Globus pallidus (tissue), 1 donor: ENCODE results near the gene ARHGEF3.
"Not testable (repeated sequence)": the region's sequence is repeated elsewhere in the genome, so short reads cannot be mapped to it uniquely, and the experiment has no call there.

ENCODE experiments used
- DNase-seq: peaks from one replicate; pipeline ENCODE4 v3.0.0-alpha.2; 2015; ENCODE audit warnings: low spot score

ARHGEF3 gene

DNA sequence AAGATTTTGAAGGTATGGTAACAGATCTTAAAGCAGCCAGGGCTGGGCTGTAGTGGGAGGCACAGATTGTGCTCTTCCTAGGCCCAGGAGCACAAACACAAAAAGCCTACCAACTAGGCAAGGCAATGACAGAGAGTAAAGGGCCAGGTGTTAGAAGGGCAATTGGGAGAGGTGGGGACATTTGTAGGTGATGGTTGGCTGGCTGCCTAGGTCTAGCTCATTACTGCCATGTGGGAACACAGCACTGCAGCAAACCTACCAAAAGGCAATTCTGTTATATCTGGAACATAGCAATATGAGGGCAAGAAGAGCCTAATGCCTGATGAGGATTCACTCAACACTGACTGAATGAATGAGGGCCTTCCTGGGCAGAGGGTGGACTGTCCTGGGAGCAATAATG is 30.4 kb downstream of the ARHGEF3 start:
- no peak for DNase-seq

DNA sequence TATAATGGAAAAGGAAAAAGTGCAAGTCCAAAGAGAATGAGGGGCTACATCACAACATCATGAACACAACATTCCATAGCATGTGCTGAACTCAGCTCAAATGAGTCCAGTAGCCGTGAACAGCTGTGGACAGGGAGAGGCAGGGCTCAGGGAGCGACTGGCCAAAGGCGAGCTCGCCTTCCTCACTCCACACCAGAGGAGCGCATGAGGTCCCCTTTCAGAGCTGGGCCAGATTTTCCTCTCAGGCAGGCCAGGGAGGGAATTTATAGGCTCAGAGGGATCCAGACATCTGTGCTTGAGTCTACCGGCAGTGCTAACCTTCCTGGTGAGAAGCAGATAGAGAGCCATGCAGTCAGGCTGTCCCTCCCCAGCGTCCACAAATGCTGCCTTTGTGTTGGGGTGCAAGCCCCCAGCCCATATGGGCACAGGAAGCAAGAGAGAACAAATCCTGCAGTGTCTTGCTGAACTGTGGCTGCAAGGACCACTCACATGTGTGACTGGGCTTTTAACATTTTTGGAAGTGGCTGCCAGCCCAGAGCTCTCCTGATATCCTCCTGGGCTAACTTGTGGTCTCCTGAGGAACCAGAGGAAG is 32.5 kb downstream of the ARHGEF3 start:
- peak; percentile 25 for DNase-seq

DNA sequence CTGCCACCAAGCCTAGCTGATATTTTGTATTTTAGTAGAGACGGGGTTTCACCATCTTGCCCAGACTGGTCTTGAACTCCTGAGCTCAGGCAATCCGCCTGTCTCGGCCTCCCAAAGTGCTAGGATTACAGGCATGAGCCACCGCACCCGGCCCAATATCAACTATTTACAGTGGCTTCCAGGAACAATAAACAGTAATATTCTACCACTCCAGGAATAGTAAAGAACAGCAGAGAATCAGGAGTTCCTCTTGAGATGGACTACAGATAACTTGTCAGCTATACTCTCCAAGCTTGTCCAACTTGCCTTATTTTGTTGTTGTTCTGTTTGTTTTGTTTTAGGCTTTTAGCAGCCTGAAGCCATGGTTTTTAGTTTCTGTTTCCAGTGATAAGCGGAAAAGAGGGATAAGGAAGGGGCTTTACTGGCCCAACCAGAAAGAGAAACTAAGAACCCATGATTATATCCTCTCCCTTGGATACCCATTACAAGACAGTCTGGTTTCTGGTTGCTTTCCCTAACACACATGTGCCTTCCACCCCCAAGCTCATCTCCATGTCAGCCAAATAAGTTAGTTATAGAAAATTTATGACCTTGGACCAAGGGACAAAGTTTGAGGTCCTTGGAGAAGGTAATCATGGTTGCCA is 36.7 kb downstream of the ARHGEF3 start:
- DNase-seq = no peak

DNA sequence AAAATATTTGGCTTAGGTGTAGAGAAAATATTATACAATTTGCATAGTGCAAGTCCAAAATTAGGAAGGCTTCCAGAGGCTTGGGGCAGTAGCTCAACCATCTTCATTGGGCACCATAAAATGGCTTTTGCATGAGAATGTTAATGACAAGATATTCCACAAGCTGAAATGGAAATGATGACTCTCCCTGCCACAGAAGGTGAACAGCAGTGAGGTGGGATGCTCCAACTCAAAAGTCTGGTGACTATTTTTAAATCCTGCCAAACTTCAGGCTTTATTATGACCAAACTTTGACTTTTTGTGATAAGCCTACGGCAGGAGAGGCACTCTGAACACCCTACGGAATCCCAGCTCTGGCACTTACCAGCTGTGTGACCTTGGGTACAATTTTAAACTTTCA is 37.6 kb downstream of the ARHGEF3 start:
- no peak for DNase-seq

DNA sequence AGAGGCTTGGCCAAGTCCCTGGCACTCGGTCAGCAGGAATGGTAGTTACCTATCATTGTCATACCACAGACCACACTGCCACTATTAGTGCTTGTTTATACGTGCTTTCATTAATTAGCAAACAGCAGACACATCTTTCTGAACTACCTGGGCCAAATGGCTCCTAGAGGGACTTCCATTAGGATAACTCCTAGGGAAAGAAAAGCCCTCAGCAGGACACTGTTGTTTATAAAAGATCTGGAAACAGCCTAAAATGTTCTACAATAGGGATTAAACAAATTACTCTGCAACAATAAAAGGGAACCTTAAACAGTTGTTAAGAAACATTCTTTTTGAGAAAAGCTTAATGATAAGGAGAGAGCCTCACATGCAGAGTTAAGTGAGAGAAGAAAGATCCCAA is 38.5 kb downstream of the ARHGEF3 start:
- no peak for DNase-seq

DNA sequence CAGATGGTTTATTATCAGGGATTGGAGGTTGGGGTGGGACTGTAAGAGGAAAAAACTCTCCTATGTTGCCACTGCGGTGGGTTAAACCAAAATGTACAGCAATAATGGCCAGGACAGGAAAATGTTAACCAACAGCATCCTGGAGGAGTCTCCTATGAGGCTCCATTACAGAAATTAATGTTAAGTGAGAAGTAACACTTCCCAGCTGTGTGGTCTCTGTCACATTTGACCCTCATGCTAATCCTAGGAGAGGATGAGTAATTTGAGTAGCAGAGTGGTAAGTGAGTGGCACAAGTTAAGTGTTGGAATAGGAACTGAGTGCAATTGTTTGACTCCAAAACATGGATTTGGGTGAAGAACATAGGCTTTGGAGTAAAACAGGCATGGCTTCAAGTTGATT is 39.0 kb downstream of the ARHGEF3 start:
- no peak for DNase-seq

DNA sequence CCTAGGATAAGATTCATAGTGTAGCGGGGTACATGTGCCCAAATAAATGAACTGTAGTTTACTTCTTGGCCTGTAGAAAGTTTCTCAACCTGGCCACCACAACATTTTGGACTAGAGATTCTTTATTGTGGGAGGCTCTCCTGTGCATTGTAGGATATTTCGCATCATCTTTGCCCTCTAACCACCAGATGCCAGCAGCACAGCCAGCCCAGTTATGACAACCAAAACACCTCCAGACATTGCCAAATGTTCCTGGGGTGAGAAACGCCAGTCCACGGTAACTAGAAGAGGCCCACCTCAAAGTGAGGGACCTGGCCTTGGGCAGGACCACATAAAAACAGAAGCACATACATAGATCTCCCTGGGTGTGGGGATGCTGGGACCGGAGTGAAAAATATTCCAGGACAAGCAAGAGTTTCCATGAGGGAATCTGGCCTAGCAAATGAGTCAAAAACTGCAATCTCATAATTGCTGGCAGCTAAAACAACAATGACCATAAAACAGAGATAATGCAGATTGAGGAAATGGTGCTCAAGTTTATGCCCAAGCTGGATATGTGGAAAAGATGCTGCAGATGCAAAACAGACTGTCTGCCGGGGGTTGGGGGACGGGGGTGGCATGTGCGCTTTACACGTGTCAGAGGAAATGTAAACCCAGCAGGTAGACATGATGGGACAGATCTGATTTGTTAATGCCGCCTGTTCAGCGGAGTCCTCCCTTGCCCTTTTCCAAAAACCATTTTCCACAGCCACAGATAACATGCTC is 39.7 kb downstream of the ARHGEF3 start:
- no peak for DNase-seq

DNA sequence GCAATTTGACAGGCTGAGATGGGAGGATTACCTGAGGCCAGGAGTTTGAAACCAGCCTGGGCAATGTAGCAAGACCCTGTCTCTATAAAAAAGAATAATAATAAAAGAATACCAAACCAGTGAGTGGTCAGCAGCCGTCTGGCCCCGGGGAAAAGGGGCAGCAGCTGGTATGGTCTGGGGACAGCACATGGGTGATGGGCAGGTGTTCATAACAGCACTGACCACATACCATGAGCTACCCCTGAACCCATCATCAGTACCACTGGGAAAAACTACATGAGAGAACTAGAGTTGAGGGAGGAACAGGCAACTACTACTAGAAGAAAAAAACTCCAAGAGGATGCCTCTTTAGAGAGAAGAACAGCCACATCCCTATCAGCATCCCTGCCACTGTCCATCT is 40.7 kb downstream of the ARHGEF3 start:
- no peak for DNase-seq

DNA sequence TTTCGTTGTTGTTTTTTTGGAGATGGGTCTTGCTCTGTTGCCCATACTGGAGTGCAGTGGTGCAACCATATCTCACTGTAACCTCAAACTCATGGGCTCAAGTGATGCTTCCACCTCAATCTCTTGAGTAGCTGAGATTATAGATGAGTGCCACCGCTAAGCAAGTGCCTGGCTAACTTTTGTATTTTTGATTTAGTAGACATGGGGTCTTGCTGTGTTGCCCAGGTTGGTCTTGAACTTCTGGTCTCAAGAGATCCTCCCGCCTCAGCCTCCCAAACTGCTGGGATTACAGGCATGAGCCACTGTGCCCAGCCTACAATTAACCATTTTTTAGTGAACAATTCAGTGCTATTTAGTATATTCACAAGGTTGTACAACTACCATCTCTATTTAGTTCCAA is 42.2 kb downstream of the ARHGEF3 start:
- no peak for DNase-seq

DNA sequence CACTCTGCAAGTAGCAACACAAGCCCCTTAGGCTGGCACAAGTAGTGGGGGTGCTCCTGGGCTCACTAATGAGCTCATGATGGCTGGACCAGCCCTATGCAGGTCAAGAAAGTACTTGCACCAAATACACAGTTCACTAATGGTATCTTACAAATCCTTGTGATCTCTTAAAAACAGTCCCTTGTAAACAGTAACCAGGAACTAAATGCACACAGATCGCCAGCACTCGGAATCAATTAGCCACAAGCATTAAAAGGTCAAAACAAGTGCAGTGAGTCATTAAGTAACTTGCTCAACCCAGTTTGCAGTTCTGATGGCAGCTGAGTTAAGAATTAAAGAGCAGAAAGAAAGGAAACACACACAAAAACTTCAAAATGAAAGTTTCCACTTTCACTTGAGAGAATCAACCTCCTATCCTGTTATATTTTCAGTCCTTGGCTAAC is 43.2 kb downstream of the ARHGEF3 start:
- DNase-seq = no peak

DNA sequence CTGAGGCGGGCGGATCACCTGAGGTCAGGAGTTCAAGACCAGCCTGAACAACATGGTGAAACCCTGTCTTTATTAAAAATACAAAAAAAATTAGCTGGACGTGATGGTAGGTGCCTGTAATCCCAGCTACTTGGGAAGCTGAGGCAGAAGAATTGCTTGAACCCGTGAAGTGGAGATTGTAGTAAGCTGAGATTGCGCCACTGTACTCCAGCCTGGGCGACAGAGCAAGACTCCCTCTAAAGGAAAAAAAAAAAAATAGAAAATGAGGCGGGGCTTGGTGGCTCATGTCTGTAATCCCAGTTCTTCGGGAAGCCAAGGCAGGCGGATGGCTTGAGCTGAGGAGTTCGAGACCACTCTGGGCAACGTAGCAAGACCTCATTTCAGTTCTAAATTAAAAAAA is 43.7 kb downstream of the ARHGEF3 start:
- DNase-seq = not testable (repeated sequence)

DNA sequence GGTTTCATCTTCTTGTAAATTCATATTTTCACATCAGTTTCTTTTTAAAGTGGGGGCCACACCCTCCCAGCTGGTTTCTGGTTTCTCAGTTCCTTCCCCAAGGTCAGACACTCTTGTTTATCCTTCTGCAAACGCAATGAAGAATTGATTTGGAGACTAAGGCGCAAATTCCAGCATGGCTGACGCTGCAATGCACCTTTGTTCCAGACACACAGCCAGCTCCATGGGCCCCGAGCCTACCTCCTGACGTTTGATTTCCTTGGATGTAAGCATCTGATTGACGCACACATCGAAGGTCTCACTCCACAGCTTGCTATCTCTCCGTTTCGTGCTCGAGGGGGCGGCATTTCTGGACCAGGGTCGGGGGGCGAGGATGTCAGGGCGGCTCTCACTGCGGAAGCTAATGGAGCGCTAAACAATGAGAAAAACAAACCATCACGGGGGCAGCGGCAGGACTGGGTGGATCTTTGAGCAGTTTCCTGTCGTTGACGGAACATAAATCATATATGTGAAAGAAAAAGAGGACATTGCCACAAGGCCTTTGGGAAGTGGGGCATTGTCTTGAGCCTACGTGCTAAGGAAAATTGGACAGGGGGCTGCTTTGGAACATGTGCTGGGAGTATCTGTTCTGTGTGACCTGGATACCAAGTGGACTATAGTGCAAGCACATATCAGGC is 46.9 kb downstream of the ARHGEF3 start:
- DNase-seq = no peak

DNA sequence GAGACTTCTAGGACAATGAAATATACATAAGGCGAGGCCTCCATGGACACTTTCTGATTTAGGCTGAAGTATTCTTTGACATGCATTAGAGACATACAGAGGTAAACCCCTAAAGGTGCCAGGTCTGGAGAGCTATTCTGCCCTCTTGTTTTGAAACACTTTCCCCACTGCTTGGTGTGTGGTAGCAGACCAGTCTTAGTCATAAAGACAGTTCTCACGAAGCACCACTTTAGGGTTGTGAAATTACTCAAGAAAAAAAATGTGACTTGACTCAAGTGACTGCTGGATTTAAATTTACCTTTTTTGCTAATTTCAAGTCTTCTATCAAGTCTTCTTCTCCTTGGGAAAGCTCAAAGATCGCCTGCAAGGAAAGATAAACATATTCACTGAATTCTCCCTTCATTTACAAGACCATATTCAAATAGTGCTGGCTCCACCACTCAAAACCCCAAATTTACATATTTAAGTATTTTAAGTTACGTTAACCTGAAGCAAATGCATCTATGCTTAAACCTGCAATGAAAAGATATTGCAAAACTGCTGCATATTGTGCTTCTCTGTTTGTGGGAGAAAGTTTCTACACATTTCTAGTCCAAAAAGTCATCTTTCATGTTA is 48.4 kb downstream of the ARHGEF3 start:
- no peak for DNase-seq

DNA sequence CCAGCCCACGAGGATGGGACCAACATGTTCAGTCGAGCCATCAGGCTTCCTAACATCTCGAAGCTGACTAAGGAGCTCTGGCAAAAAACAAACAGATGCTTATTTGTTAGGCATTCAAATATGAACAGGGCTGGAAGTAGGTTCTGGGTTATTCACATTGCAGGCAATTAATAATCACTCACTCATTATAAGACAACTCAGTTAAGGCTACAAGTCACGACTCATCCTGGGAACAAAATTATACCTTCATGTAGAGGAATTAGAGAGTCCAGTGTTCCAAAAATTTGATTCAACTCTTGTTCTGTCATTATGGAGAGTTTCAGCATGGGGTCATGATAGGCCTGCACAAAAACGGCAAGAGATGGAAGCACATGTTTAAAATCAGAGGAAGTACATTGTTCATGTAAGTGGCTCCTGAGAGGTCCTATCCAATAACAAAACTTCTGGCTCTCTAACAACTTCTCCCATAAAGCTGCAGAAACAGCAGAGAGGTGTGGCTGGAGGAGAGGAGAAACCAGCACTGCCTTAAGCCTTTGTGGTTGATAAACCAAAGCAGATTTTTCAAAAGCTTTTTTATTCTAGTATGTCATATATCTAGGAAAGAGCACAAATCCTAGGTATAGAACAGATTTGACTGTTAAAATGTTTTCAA is 50.6 kb downstream of the ARHGEF3 start:
- no peak for DNase-seq

DNA sequence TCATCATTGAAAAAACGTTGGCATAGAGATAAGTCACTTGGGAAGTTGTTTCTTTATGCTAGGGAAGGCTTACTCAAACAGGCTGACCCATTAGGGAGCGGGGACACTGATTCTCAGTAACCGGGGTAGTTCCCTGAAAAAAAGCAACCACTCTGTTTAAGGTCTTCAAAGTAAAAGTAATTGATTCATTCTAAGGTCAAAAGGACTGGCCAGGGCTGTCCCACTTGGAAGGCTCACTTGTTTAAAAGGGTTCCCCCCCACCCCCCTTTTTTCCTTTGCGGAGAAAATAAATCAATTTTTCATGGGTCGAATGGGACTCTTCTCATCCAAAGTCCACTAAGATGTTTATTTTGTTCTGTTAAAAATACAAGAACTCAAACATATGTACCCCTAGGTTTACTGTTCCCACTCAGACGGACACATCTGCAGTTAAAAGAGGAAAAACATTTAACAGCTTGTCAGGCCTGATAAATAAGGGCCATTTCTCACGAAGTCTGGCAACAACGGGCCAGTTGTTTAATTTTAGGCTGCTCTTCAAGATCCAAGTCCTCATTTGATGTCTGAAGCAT is 53.0 kb downstream of the ARHGEF3 start:
- DNase-seq = peak; percentile 56

DNA sequence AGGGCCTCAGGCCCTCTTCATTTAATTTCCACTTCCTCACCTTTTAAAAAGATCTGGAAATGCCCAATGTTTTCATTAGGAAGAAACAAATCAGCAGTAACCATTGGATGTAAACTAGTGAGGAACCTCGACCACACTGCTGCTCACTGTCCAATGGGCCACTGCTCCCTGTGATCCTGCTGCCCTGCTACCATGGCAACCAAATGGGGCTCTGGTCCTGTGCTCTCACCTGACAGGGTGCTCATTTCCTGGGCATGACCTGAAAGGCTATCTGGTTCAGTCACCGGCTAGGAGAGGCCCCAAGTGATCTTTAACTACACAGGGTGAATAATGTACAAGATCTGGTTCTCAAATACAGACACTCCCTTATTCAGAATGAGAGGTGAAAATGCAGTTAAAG is 54.6 kb downstream of the ARHGEF3 start:
- no peak for DNase-seq

DNA sequence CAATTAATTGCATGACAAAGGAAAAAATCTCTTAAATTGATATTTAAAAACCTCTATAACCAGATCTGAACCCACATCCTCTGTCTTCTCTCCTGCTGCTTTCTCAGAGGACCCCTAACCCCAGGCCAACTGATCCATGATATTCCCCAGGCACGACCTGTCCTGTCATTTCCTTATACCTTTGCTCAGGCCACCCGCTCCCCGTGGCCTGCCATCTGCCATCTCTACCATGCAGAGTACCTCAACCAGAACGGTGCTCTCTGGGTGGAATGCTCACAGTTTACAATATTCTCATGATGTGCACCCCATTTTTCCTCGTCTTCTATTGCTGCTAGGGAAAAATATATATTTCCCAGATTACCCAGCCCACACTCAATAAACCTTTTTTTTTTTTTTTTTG is 57.7 kb downstream of the ARHGEF3 start:
- no peak for DNase-seq

DNA sequence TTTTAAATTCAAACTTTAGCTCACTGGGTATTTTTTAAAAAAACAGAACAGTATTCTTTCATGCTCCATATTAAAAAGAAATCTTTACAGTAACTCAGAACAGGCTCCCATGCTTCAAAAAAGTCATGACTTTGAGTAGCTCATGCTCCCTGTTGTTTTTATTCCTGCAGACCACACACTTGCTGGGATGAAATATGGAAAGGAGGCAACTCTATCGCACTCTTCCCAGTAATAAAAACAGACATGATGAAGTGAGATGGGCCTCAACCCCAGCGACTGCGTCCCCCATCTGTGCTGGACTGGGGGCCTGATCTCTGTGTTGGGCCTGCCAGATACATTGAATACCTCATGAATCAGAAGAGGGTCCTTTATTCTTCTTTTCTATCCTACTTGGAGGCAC is 58.9 kb downstream of the ARHGEF3 start:
- no peak for DNase-seq

DNA sequence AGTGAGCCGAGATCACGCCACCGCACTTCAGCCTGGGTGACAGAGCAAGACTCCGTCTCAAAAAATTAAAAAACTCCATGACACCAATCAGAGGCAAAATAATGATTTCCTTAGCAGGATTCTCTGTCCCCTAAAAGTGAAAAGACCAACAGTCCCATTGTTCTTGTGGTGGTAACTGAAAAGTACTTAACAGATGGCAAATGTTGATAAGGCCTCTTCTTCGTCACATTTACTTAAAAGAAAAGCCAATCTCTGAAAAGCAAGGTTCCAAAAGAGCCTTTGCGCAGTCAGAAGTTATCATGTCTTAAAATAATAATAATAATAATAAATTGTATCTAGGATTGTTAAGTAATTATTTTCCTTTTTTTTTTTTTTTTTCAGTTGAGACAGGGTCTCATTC is 62.7 kb downstream of the ARHGEF3 start:
- DNase-seq = no peak

DNA sequence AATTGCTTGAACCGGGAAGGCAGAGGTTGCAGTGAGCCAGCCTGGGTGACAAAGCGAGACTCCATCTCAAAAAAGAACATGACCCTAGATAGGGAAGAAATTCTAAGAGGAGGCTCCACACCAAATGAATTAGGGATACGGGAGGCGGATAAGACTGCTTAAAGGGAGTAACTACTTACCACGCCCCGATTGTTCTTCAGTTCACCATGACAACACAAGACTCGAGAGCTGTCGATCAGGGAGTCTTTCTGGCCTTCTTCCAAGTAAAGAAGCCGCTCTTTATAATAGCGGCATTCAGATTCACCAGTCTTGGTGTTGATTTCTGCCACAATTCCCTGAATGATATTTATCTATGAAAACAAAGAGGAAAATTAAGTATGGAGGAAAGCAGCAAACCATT is 64.7 kb downstream of the ARHGEF3 start:
- DNase-seq = peak; percentile 23

DNA sequence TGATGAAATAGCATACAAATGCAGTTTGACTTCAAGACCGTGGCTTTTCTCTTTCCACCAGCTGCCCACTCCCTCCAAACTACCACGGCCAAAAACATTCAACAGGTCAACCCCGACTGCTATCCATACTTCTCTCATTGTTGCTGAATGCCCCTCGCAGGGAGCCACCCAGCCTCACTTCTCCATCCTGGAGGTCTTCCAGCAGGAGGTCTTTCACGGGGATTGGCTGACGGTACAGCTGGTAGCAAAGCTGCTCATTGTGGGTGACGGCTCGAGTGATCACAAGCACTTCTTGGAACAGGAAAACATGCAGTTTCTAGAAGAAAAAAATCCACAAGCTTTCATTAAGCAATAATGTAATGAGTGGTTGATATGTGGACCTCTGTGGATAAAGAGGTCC is 69.6 kb downstream of the ARHGEF3 start:
- DNase-seq = no peak

DNA sequence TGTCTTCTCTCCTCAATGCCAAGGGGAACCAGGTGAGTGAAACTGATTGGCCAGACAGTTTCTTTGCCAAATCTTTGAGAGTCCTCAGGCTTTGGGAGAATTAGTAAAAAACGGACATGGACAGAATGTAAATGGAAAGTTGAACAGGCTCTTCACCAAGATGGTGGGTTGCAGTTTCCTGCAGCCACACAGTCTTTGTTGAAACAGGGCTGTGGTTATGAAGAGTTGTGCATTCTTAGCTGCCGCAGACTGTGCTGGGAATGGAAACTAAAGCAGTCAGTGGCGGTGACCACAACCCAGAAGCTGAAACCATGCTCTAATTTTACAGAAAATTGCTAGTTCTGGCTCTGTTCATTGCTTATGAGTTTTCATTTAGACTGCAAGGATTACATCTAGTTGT is 76.6 kb downstream of the ARHGEF3 start:
- no peak for DNase-seq
